GM12878 (cell line): ENCODE results near the gene CCM2. TPM values are rescaled to one million over a fixed set of nuclear protein-coding genes. Genes with fewer than 3 reads are reported as not detected.
A peak's percentile ranks its signal among the peaks of the same experiment; 100 is the strongest.

Experiments used
- CREM ChIP-seq: IDR thresholded peaks from 2 replicates; pipeline ENCODE4 v1.6.1; 2014; ENCODE audit warnings: antibody characterized with exemption, low read depth
- ETV6 ChIP-seq, 2 experiments: fragments of 450-650 bp in 1 of 2; IDR thresholded peaks in 1 of 2; conservative IDR thresholded peaks in 1 of 2; 2 replicates each; pipeline ENCODE4 v1.6.1; 2014; ENCODE audit warnings: antibody characterized with exemption in 1 of 2, borderline replicate concordance in 1 of 2, low read depth in 1 of 2, mild to moderate bottlenecking in 1 of 2, moderate library complexity in 1 of 2
- FOS ChIP-seq: IDR thresholded peaks from 3 replicates; pipeline ENCODE4 v1.6.1; 2011; ENCODE audit warnings: borderline replicate concordance; ENCODE audit not compliant: insufficient read length; ENCODE audit errors: extremely low read depth
- HDAC6 ChIP-seq: fragments of 200-600 bp; sonication (generic); IDR thresholded peaks from one replicate; pipeline ENCODE4 v1.8.0; 2017; ENCODE audit warnings: antibody characterized with exemption; ENCODE audit not compliant: unreplicated experiment
- JUNB ChIP-seq: IDR thresholded peaks from 2 replicates; pipeline ENCODE4 v1.6.1; 2016; ENCODE audit warnings: antibody characterized with exemption, mild to moderate bottlenecking
- KDM1A ChIP-seq: fragments of 200-600 bp; sonication (generic); IDR thresholded peaks from 2 replicates; pipeline ENCODE4 v1.6.1; 2016; ENCODE audit warnings: borderline replicate concordance
- MTA3 ChIP-seq: IDR thresholded peaks from 2 replicates; pipeline ENCODE4 v1.6.1; 2012; ENCODE audit warnings: low read length, inconsistent platforms, borderline replicate concordance
- NFYA ChIP-seq: IDR thresholded peaks from 2 replicates; pipeline ENCODE4 v1.6.1; 2011; ENCODE audit warnings: low read depth, mild to moderate bottlenecking, low read length, improper control_type of control experiment, borderline replicate concordance
- SP1 ChIP-seq: IDR thresholded peaks from one replicate; pipeline ENCODE4 v1.6.1; 2011; ENCODE audit warnings: low read depth, low read length
- STAT3 ChIP-seq: IDR thresholded peaks from 2 replicates; pipeline ENCODE4 v1.6.1; 2011; ENCODE audit warnings: low read depth, low read length, improper control_type of control experiment
- SUPT20H ChIP-seq: IDR thresholded peaks from 2 replicates; pipeline ENCODE4 v1.6.1; 2011; ENCODE audit warnings: low read depth, mild to moderate bottlenecking, low read length, moderate library complexity, borderline replicate concordance; ENCODE audit not compliant: control insufficient read depth
- ZNF217 ChIP-seq: fragments of 450-650 bp; IDR thresholded peaks from 2 replicates; pipeline ENCODE4 v1.6.1; 2017; ENCODE audit warnings: antibody characterized with exemption, mild to moderate bottlenecking
- polyA plus RNA-seq, 11 experiments: library from polyadenylated mRNA; depleted of rRNA in 4 of 11; unstranded in 6 of 11; stranded (reverse) in 5 of 11; fragments of >200 nt; fragmentation: Nextera tagmentation in 4 of 11; fragmentation: Illumina TruSeq in 1 of 11; extraction: Ambion mirVana in 4 of 11; extraction: Trizol in 1 of 11; gene quantifications; 1 replicate in 1 of 11; 2 replicates in 10 of 11; pipeline versions ENCODE4 v1.2.1 to v1.2.3, GENCODE V29; 2011 to 2016; ENCODE audit warnings: inconsistent platforms in 2 of 11, missing spikeins in 2 of 11, low read depth in 1 of 11
- total RNA-seq, 4 experiments: library from RNA; depleted of rRNA in 3 of 4; stranded (reverse); fragments of >200 nt in 3 of 4; fragmentation: Illumina TruSeq in 1 of 4; extraction: Trizol in 1 of 4; gene quantifications; 2 replicates each; pipeline versions ENCODE4 v1.2.1 to v1.2.3, GENCODE V29; 2013 to 2021
- TF ChIP-seq, protein P1 (sequence below): IDR thresholded peaks from 2 replicates; pipeline ENCODE4 v1.6.1; 2012; ENCODE audit warnings: mild to moderate bottlenecking, low read depth, low read length
- TF ChIP-seq, protein P2 (sequence below): IDR thresholded peaks from 2 replicates; pipeline ENCODE4 v1.6.1; 2011; ENCODE audit warnings: low read depth, low read length, improper control_type of control experiment, borderline replicate concordance
- TF ChIP-seq, protein P3 (sequence below): fragments of 450-650 bp; IDR thresholded peaks from 2 replicates; pipeline ENCODE4 v1.6.1; 2016; ENCODE audit warnings: mild to moderate bottlenecking, moderate library complexity, borderline replicate concordance

The CCM2 gene
- total and polyA plus RNA-seq, 10 of the 15 experiments (the other 5 are each of a cell fraction or from before 2014, with no cell fraction given), result 1.00 to 82.3 (median 48.7) TPM

DNA sequence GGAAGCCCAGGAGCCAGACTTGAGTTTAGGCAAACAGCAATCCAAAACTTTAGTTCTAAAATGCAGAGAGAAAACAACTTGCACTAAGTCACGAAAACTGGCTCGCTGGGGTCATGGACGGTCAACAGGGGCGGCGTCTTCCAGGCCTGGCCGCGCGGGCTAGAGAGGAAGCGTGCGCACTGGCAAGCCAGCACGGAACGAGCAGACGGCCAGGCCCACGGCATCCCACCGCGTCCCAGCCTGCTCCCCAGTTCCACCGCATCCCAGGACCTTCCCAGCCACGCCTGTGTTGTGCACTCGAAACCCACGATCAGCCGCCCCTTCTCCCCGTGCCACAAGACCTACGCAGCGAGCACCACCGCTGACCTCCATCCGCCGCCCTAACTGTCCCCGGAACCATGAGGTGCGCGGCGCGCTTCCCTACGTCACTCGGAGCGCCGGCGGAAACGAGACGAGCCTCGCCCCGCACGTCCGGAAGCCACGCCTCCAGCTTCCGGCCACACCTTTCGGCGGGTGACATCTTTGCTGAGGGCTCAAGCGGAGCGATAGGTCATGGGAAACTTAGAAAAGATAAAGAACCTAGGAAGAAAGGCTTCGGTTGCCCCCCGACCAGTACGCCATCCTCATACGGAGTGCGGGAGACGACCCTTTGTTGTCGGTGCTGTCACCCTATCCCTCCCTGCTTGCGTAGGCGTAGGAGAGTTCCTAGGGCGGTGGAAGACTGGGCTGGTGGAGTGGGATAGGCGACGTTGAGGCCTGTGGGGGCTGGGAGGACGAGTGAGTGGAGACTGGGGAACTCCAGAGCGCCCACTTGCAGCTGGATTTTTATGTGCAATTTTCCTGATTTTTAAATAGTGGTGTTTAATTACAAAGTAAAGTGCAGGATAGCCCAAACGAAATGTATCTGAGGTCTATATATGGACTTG lies 111.6 kb downstream of the CCM2 start, which contains the start of gene TBRG4 (continued):
- TF ChIP-seq, protein P1, sequence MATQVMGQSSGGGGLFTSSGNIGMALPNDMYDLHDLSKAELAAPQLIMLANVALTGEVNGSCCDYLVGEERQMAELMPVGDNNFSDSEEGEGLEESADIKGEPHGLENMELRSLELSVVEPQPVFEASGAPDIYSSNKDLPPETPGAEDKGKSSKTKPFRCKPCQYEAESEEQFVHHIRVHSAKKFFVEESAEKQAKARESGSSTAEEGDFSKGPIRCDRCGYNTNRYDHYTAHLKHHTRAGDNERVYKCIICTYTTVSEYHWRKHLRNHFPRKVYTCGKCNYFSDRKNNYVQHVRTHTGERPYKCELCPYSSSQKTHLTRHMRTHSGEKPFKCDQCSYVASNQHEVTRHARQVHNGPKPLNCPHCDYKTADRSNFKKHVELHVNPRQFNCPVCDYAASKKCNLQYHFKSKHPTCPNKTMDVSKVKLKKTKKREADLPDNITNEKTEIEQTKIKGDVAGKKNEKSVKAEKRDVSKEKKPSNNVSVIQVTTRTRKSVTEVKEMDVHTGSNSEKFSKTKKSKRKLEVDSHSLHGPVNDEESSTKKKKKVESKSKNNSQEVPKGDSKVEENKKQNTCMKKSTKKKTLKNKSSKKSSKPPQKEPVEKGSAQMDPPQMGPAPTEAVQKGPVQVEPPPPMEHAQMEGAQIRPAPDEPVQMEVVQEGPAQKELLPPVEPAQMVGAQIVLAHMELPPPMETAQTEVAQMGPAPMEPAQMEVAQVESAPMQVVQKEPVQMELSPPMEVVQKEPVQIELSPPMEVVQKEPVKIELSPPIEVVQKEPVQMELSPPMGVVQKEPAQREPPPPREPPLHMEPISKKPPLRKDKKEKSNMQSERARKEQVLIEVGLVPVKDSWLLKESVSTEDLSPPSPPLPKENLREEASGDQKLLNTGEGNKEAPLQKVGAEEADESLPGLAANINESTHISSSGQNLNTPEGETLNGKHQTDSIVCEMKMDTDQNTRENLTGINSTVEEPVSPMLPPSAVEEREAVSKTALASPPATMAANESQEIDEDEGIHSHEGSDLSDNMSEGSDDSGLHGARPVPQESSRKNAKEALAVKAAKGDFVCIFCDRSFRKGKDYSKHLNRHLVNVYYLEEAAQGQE, result no peak
- TF ChIP-seq ETV6 (conservative IDR thresholded peaks at IDR 0.05 in 1 of 2, IDR thresholded peaks at IDR 0.05 in 1 of 2; ENCODE audit: borderline replicate concordance in 1 of 2, low read depth in 1 of 2), result peak in 1 of 2 experiments; percentile 75; a peak in 1 of 4 replicates
- no peak for TF ChIP-seq ZNF217
- TF ChIP-seq KDM1A, result no peak
- TF ChIP-seq FOS, result no peak
- TF ChIP-seq, protein P2, sequence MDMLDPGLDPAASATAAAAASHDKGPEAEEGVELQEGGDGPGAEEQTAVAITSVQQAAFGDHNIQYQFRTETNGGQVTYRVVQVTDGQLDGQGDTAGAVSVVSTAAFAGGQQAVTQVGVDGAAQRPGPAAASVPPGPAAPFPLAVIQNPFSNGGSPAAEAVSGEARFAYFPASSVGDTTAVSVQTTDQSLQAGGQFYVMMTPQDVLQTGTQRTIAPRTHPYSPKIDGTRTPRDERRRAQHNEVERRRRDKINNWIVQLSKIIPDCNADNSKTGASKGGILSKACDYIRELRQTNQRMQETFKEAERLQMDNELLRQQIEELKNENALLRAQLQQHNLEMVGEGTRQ, result peak; percentile 7; the same call in 1 of the 2 replicates
- TF ChIP-seq, protein P3, sequence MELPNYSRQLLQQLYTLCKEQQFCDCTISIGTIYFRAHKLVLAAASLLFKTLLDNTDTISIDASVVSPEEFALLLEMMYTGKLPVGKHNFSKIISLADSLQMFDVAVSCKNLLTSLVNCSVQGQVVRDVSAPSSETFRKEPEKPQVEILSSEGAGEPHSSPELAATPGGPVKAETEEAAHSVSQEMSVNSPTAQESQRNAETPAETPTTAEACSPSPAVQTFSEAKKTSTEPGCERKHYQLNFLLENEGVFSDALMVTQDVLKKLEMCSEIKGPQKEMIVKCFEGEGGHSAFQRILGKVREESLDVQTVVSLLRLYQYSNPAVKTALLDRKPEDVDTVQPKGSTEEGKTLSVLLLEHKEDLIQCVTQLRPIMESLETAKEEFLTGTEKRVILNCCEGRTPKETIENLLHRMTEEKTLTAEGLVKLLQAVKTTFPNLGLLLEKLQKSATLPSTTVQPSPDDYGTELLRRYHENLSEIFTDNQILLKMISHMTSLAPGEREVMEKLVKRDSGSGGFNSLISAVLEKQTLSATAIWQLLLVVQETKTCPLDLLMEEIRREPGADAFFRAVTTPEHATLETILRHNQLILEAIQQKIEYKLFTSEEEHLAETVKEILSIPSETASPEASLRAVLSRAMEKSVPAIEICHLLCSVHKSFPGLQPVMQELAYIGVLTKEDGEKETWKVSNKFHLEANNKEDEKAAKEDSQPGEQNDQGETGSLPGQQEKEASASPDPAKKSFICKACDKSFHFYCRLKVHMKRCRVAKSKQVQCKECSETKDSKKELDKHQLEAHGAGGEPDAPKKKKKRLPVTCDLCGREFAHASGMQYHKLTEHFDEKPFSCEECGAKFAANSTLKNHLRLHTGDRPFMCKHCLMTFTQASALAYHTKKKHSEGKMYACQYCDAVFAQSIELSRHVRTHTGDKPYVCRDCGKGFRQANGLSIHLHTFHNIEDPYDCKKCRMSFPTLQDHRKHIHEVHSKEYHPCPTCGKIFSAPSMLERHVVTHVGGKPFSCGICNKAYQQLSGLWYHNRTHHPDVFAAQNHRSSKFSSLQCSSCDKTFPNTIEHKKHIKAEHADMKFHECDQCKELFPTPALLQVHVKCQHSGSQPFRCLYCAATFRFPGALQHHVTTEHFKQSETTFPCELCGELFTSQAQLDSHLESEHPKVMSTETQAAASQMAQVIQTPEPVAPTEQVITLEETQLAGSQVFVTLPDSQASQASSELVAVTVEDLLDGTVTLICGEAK, result peak; percentile 91
- TF ChIP-seq SUPT20H, result no peak
- peak; percentile 100 for TF ChIP-seq CREM
- TF ChIP-seq STAT3, result no peak
- no peak for TF ChIP-seq MTA3
- TF ChIP-seq HDAC6, result peak; percentile 88
- TF ChIP-seq SP1, result peak; percentile 86
- TF ChIP-seq JUNB, result no peak
- no peak for TF ChIP-seq NFYA
